Measurements from ENCODE around the gene RASL11A. TPM values are rescaled to one million over a fixed set of nuclear protein-coding genes. Genes with fewer than 3 reads are reported as not detected.
"Not testable (repeated sequence)": the region's sequence is repeated elsewhere in the genome, so short reads cannot be mapped to it uniquely, and the experiment has no call there.

RASL11A gene
- total RNA-seq (10 to 100 TPM in 2 of 10 donors, 1 to 10 TPM in 8; 1.8 to 68.7 (median 3.1) TPM), polyA plus RNA-seq (1 to 10 TPM; 6.6 to 9.3 TPM)
- long read RNA-seq, donor 1: 0 reads
- long read RNA-seq, donor 2, partial matches to known transcripts: 0 of 3 reads
- long read RNA-seq, donor 2, other reads (novel, unspliced or antisense): 0 of 3 reads
- long read RNA-seq, donor 3, partial matches to known transcripts: 0 of 4 reads
- long read RNA-seq, donor 3, other reads (novel, unspliced or antisense): 1 of 4 reads

GRCh38 chr13:27270594-27271520 is at the start of gene RASL11A:
Gene RASL11A, plus strand, starts transcription at chr13:27270830. Its CDS starts 115 bp downstream, at chr13:27270945.
- intact Hi-C loops (cut with DNase I): loop anchor here in 3 of 10 donors (2.0 to 10.0 kb wide), 4 partner anchors 20 to 284 kb away; partner anchors contain the start of genes RPL21 (in 2 of the 3) and USP12 (in 2 of the 3)
- 0 to 1% methylated on average over 83 to 98 of the region's 99 CpGs for WGBS, 2 donors
- Histone ChIP-seq H3K4me1 (peaks cover 0 to 68% (median 33%) of the 10 kb centered on the region in 9 donors), H3K36me3 (no peaks in the 10 kb centered on the region), H3K9me3 (no peaks in the 10 kb centered on the region), H3K4me3 (peak within 1 kb of the TSS; percentile 50 to 91 (median 78)), H3K27ac (peak within 1 kb of the TSS; percentile 79 to 95 (median 92)), H3K27me3 (no peaks in the 10 kb centered on the region)
- DNase-seq: peak; percentile 85 to 90
- TF ChIP-seq CTCF (IDR thresholded peaks at IDR 0.05): peak; percentile 91 to 99 (median 97)
- ATAC-seq: peak; percentile 93 to 95 (median 94)

- intact Hi-C loops (cut with DNase I); H3K4me3 ChIP-seq; H3K27me3 ChIP-seq; H3K4me1 ChIP-seq; ATAC-seq; H3K9me3 ChIP-seq; DNase-seq; H3K36me3 ChIP-seq; H3K27ac ChIP-seq: not testable (repeated sequence)
- 64 to 78% methylated on average over 2 of the region's 2 CpGs for WGBS, 2 donors
Measured at GRCh38 chr13:27222100-27222499, 48.5 kb upstream of the RASL11A start.

- no peak for DNase-seq
Measured at GRCh38 chr13:27226991-27227390, 43.6 kb upstream of the RASL11A start.

GRCh38 chr13:27228131-27228530 is 42.5 kb upstream of the RASL11A start:
- intact Hi-C loops (cut with DNase I): no loop called here
- H3K36me3 ChIP-seq: no peaks in the 10 kb centered on the region
- H3K9me3 ChIP-seq: peaks cover 0 to 26% (median 0%) of the 10 kb centered on the region in 11 donors
- no peak for DNase-seq
- ATAC-seq: peak in 1 of 8 donors; percentile 70
- no peak overlapping the region for H3K4me3 ChIP-seq
- TF ChIP-seq CTCF (IDR thresholded peaks at IDR 0.05): no peak
- no peak overlapping the region for H3K27ac ChIP-seq
- H3K27me3 ChIP-seq: no peaks in the 10 kb centered on the region
- H3K4me1 ChIP-seq: peaks cover 0 to 5% (median 0%) of the 10 kb centered on the region in 9 donors

More at GRCh38 chr13:27226991-27227390, 43.6 kb upstream of the RASL11A start:
- H3K27ac ChIP-seq: no peak overlapping the region
- H3K27me3 ChIP-seq: no peaks in the 10 kb centered on the region
- intact Hi-C loops (cut with DNase I): no loop called here
- H3K4me1 ChIP-seq: peaks cover 0 to 5% (median 0%) of the 10 kb centered on the region in 9 donors
- no peak for ATAC-seq
- peaks cover 0 to 19% (median 0%) of the 10 kb centered on the region in 11 donors for H3K9me3 ChIP-seq
- H3K4me3 ChIP-seq: no peak overlapping the region
- H3K36me3 ChIP-seq: no peaks in the 10 kb centered on the region
- 79 to 83% methylated on average over 2 of the region's 2 CpGs for WGBS, 2 donors
- no peak for TF ChIP-seq CTCF (IDR thresholded peaks at IDR 0.05)

Measured in heart right ventricle (tissue), 16 donors.